ENCODE results near the gene FLACC1.

- TF ChIP-seq ELF4 (CRISPR knock-in tag; IDR thresholded peaks at IDR 0.05) (no peak), SIN3A (IDR thresholded peaks at IDR 0.05; ENCODE audit: borderline replicate concordance in 2 of 2, control insufficient read depth in 1 of 2, low read depth in 2 of 2, low read length in 2 of 2) (no peak), PML (IDR thresholded peaks at IDR 0.05; ENCODE audit: low read length) (no peak), BCLAF1 (IDR thresholded peaks at IDR 0.05; ENCODE audit: borderline replicate concordance in 1 of 2, control insufficient read depth in 1 of 2, low read depth in 2 of 2, low read length in 1 of 2) (no peak), HDAC2 (IDR thresholded peaks at IDR 0.05) (no peak), TCF7L2 (IDR thresholded peaks at IDR 0.05; ENCODE audit: low read depth, low read length) (no peak), YBX1 (IDR thresholded peaks at IDR 0.05) (no peak), ZKSCAN1 (IDR thresholded peaks at IDR 0.05; ENCODE audit: low read depth, low read length) (no peak), GABPA (tag; conservative IDR thresholded peaks at IDR 0.05; ENCODE audit: low read depth) (no peak), CTCF (IDR thresholded peaks at IDR 0.05 in 2 of 3, conservative IDR thresholded peaks at IDR 0.05 in 1 of 3; ENCODE audit: insufficient read depth in 2 of 3, low read depth in 1 of 3, low read length in 3 of 3) (no peak), ZNF140 (CRISPR knock-in tag; IDR thresholded peaks at IDR 0.05) (no peak), EZH2 (IDR thresholded peaks at IDR 0.05; ENCODE audit: borderline replicate concordance, low read depth, low read length) (no peak)
Observed at GRCh38 chr2:201244829-201245228, 112.3 kb downstream of the FLACC1 start.
